ENCODE data around the gene CDYL2.
"Not testable (repeated sequence)": the region's sequence is repeated elsewhere in the genome, so short reads cannot be mapped to it uniquely, and the experiment has no call there.

Gene CDYL2

GRCh38 chr16:80804526-80805383, at the start of gene CDYL2:
Gene CDYL2, minus strand, starts transcription at chr16:80804598. Its CDS starts 425 bp downstream, at chr16:80804173.
- DNase-seq: no peak

GRCh38 chr16:80852261-80852872, 48.0 kb upstream of the CDYL2 start:
- no peak for DNase-seq

GRCh38 chr16:80851831-80852230, 47.4 kb upstream of the CDYL2 start:
- no peak for DNase-seq

- no peak for DNase-seq
These were observed 46.4 kb upstream of the CDYL2 start for GRCh38 chr16:80850757-80851156.

GRCh38 chr16:80848862-80849261, 44.5 kb upstream of the CDYL2 start:
- DNase-seq: no peak

- no peak for DNase-seq
These were observed 42.3 kb upstream of the CDYL2 start for GRCh38 chr16:80846680-80847079.

GRCh38 chr16:80846275-80846674, 41.9 kb upstream of the CDYL2 start:
- no peak for DNase-seq

GRCh38 chr16:80844395-80844794, 40.0 kb upstream of the CDYL2 start:
- DNase-seq: no peak

GRCh38 chr16:80841231-80841630, 36.8 kb upstream of the CDYL2 start:
- no peak for DNase-seq

- DNase-seq: no peak
These were observed 33.2 kb upstream of the CDYL2 start for GRCh38 chr16:80837533-80838147.

GRCh38 chr16:80836846-80837245, 32.4 kb upstream of the CDYL2 start:
- no peak for DNase-seq

GRCh38 chr16:80836202-80836601, 31.8 kb upstream of the CDYL2 start:
- DNase-seq: no peak

- no peak for DNase-seq
These were observed 26.6 kb upstream of the CDYL2 start for GRCh38 chr16:80831039-80831438.

- DNase-seq: no peak
These were observed 24.1 kb upstream of the CDYL2 start for GRCh38 chr16:80828495-80828894.

GRCh38 chr16:80827007-80827406, 22.6 kb upstream of the CDYL2 start:
- DNase-seq: no peak

- DNase-seq: no peak
These were observed 21.0 kb upstream of the CDYL2 start for GRCh38 chr16:80825365-80825758.

- DNase-seq: no peak
These were observed 20.4 kb upstream of the CDYL2 start for GRCh38 chr16:80824623-80825364.

GRCh38 chr16:80819988-80820387, 15.6 kb upstream of the CDYL2 start:
- no peak for DNase-seq

GRCh38 chr16:80816356-80816755, 12.0 kb upstream of the CDYL2 start:
- DNase-seq: no peak

GRCh38 chr16:80815278-80815677, 10.9 kb upstream of the CDYL2 start:
- DNase-seq: not testable (repeated sequence)

- no peak for DNase-seq
These were observed 8.2 kb upstream of the CDYL2 start for GRCh38 chr16:80812593-80812992.

- DNase-seq: no peak
These were observed 5.0 kb upstream of the CDYL2 start for GRCh38 chr16:80809366-80809765.

- no peak for DNase-seq
These were observed 3.5 kb upstream of the CDYL2 start for GRCh38 chr16:80807906-80808305.
